Glomerular endothelial cell (primary cell): ENCODE data around the gene WDR37. TPM values are rescaled to one million over a fixed set of nuclear protein-coding genes. Genes with fewer than 3 reads are reported as not detected.
"Not testable (repeated sequence)": the region's sequence is repeated elsewhere in the genome, so short reads cannot be mapped to it uniquely, and the experiment has no call there.

Experiments used
- DNase-seq: peaks from one replicate; pipeline ENCODE4 v3.0.0-alpha.2; 2011; ENCODE audit warnings: low read depth, low spot score; ENCODE audit errors: extremely low read depth
- total RNA-seq: library from RNA; depleted of rRNA; stranded (reverse); fragments of >200 nt; gene quantifications from 2 replicates; pipeline ENCODE4 v1.2.3, GENCODE V29; 2015

The WDR37 gene
- total RNA-seq, 1 donor from 2014 or later: 18.6 TPM

DNA sequence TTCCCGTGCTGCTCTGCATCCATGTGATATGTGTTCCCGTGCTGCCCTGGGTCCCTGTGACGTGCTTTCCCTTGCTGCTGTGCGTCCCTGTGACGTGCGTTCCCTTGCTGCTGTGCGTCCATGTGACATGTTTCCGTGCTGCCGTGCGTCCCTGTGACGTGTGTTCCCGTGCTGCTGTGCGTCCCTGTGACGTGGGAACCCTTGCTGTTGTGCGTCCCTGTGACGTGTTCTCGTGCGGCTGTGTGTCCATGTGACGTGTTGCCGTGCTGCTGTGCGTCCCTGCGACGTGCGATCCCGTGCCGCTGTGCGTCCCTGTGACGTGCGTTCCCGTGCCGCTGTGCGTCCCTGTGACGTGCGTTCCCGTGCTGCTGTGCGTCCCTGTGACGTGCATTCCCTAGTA, 45.8 kb downstream of the WDR37 start:
- DNase-seq: no peak

DNA sequence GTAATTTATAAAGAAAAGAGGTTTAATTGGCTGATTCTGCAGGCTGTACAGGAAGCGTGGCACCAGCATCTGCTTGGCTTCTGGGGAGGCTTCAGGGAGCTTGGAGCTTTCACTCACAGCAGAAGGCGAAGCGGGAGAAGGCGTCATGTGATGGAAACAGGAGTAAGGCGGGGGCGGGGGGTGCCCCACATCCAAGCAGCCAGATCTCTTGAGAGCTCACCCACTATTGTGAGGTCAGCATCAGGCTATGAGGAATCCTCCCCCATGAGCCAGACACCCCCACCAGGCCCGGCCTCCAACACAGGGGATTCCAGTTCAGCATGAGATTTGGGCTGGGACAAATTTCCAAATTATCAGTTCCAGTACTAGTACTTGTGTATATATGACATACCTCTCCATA, 46.2 kb downstream of the WDR37 start:
- no peak for DNase-seq

DNA sequence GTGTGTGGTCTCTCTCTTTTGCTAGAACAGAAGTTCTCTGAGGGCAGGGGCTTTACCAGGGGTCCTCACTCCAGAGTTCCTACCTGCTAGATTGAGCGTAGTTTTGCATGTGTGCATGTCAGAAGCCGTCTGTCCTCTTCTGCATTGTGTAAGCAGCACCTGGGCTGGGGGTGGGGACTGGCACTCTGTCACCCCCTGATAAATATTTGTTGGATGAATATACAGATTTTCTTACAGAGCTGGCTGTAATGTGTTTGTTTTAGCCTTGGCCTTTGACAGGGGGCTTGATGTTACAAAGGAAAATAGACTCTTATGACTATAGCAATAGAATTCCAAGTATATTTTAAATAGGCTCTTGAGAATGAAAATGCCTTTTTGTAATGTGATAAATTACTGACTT, 46.6 kb downstream of the WDR37 start:
- DNase-seq: no peak

DNA sequence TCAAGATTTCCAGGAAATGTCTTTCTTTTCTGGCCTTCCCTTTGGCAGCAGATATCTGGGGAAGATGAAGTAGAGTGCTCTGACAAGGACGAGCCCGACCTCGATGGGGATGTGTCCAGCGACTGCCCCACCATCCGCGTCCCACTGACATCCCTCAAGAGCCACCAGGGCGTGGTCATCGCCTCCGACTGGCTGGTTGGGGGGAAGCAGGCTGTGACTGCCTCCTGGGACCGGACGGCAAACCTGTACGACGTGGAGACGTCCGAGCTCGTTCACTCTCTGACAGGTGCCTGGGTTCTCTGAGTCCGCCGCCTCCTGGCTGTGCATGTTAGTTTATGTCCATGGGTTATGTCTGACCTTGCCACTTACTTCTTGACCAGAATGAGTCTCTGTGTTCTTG, 47.4 kb downstream of the WDR37 start:
- no peak for DNase-seq

DNA sequence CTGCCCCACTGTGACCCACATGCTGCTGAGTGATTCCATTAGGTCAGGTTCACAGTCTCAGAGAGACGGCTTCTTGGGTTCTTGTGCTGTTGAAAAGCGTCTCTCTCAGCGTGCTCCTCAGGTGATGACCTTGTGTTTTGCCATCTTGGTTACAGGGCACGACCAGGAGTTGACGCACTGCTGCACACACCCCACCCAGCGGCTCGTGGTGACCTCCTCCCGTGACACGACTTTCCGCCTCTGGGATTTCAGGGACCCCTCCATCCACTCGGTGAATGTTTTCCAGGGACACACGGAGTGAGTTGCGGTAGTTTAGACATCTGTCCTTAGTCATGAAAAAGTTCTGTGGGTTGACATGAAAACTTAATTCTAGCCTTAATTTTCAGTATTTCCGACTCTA, 48.8 kb downstream of the WDR37 start:
- DNase-seq: no peak

DNA sequence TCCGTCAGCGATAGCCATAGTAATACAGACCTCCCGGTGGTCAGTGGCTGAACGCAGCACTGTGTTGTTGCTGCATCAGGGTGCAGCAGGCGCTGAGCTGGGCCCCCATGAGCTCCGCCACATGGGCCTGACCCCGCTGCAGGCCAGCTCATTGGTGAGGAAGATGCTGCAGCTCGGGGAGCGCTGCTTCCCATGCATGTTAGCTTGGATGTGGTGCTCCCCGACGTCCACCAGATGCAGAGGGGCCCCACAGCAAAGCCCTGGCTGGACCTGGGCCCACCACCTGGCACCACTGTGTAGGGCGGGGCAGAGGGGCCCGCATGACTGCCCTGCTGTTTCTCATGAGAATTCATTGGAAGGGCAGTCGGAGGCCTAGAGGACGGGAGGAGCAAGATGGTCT, 50.8 kb downstream of the WDR37 start:
- no peak for DNase-seq

DNA sequence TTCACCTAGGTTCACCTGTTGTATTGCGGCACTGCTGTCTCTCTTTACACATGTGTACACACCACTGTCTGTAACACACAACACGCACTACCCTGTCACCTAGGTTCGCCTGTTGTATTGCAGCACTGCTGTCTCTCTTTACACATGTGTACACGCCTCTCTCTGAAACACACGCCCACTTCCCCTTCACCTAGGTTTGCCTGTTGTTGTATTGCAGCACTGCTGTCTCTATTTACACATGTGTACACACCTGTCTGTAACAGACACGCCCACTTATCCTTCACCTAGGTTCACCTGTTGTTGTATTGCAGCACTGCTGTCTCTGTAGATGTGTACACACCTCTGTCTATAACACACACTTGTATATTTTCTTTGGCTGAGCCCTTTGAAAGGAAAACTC, 51.5 kb downstream of the WDR37 start:
- no peak for DNase-seq

DNA sequence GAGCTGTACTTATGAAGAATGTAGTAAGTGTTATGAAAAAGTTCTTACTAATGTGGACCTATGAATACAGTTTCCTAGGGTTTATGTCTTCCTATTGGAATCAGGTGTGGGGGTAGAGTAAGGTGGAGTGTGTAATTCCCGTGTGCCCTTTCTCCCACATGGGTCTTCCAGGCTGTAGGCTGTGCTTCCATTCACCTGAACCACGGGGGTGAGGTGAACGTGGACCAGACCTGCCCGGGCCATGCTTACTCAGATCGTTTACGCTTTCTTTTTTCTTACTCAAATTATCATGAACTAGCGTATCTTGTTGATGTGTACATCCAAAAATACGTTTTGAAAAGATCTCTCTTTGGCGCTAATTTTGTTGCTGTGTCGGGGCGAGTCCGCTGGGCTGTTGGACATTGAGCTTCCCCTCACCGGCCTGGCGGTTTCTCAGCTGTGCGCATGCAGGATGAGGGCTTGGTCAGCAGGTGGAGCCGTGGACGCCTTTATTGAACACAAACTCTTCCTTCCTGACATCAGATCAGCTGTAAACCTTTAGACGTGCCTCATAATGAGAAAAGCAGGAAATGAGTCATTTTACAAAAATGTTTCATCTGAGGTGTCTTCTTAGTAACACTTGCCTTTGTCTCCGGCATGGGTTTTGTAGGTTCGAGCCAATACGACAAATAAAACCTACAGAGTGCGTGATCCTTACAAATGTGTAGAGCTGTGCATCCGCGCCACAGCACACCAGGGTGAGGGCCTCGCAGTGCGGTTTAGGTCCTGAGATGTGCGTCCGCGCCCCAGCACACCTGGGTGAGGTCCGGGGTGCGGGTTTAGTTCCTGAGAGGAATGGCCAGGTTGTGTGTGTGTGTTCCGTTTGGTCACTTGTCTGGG, 53.8 kb downstream of the WDR37 start:
- peak; percentile 69 for DNase-seq

DNA sequence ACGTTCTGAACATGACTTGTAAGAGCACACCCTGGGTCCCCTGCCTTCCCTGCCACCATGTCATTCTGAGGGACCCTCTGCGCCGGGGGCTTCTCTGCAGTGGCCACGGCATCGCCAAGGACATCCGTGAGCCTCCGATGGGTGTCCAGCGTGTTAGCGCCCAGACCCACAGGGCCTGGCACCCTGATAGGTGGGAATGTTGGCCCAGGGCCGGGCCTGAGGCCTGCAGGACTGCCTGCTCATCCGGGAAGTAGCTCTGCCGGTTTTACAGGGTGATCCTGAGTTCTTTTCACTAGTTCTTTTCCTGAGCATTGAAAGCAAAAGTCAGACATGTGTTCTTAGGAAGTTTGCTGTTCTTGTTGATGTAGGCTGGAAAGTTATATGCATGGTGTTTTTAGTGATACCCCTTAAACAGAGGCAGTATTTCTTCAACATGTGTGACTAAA, 54.5 kb downstream of the WDR37 start:
- DNase-seq: no peak

DNA sequence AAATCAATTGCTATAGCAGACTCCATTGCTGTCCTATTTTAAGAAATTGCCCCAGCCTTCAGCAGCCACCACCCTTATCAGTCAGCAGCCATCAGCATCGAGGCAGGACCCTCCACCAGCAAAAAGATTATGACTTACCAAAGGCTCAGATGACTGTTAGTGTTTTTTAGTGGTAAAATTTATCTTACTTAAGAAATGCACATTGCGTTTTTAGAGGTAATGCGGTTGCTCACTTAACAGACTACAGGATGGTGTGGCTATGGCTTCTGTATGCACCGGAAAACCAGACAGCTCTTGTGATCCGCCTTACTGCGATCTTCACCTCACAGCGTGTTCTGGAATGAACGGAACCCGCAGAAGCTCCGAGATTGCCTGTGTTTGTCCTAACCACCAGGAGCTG, 58.1 kb downstream of the WDR37 start:
- DNase-seq: no peak

DNA sequence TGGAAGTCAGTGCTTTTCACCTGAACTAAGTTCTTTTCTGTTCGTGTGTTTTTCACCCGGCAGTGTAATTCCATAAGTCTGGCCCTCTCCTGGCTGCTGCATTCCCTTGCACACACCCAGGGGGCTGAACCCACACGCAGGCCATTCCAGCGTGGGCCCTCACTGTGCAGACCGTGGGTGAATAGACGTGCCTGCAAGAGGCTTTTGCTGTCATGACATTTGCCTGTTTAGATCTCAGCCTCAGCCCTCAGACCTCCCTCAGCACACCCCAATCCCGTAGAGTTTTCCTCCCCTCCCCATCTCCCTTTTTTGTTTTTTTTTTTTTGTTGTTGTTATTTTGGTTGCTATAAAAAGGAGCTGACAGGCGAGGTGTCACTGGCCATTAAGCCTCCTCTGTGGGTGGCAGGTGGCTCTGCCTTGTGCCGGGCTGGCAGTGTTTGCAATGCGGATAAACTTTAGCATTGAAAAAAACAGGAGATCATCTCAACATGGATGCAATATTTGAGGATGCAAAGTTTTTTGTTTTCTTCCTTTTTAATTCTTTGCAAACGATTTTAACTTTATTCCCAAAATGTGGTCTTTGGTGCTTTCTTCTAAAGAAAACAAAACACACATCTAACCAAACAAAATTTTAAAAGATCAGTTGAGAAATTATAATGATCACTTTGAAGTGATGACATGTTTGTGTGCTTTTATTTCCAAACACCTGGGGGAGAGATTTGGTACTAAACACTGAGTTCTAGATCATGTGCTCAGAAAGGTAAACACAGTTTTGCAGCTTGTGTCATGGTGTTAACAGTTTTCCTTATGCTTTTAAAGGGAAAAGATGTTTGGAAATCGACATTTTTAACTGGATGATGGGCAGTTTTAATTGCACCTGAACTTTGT, 58.8 kb downstream of the WDR37 start:
- no peak for DNase-seq

DNA sequence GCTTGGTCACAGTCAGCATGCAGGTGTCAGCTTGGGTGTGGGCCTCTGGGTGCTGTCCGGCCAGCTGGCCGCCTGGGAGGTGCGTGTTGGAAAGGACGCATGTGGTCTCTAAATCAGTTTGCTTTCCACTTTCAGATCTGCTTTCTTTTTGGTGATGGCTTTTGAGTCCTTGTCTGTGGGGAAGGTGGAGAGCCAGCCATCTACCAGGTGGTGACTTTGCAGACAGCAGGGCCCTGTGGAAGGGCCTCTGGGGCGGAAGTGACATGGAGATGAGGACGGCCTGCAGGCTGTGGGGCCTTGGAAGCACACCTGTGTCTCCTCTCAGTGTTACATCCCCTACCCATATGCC, 59.4 kb downstream of the WDR37 start:
- DNase-seq: no peak

DNA sequence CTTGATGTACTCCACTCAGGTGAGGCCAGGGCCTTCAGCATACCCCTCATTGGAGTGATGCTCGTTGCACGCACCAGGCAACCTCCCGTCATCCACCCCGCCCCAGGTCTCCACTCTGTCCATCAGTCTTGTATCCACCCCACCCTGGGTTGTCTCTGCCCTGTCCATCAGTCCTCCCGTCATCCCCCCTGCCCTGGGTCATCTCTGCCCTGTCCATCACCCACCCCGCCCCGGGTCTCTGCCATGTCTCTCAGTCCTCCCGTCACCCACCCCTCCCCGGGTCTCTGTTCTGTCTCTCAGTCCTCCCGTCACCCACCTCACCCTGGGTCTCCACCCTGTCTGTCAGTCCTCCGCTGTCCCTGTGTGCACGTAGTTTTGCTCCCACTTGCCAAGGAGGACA, 59.9 kb downstream of the WDR37 start:
- no peak for DNase-seq

DNA sequence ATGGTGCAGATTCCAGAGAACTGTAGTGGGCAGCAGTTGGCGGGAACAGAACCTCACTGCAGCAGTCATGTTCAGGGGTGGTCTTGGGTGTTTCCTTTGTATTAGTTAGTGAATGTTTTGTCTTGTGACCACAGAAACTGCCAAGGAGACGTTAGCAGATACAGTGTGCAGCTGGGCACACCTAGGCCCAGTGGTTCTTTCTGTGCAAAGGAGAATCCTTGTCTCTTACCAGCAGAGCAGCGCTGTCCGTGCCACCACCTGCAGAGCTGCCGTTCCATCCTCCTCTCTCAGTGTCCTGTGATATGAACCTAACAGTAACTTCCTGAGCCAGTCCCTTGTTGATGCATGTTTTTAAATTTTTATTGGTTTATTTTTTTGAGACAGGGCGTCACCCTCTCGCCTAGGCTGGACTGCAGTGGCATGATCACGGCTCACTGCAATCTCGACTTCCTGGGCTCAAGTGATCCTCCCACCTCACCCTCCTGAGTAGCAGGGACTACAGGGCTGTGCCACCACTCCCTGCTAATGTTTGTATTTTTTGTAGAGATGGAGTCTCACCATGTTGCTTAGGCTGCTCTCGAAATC, 60.6 kb downstream of the WDR37 start:
- no peak for DNase-seq

DNA sequence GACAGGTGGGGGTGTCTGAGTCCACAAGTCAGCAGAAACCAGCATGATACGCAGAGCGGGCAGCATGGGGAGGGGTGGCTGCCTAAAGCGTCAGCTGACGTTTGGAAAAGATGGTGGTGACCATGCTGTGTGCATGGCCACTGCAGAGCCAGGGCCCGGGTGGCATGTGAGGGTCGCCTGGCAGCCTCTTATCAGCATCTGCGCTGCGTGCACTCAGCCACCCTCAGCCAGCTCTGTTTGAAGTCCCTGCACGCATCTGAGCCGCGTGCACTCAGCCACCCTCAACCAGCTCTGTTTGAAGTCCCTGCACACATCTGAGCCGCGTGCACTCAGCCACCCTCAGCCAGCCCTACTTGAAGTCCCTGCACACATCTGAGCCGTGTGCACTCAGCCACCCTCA, 61.5 kb downstream of the WDR37 start:
- no peak for DNase-seq

DNA sequence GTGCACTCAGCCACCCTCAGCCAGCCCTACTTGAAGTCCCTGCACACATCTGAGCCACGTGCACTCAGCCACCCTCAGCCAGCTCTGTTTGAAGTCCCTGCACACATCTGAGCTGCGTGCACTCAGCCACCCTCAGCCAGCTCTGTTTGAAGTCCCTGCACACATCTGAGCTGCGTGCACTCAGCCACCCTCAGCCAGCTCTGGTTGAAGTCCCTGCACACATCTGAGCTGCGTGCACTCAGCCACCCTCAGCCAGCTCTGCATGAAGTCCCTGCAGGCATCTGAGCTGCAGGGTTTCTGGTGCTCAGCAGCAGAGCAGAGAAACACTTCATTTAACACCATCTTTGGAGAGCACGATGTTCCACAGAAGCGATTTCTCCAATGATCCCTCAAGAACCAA, 62.1 kb downstream of the WDR37 start:
- DNase-seq: not testable (repeated sequence)

DNA sequence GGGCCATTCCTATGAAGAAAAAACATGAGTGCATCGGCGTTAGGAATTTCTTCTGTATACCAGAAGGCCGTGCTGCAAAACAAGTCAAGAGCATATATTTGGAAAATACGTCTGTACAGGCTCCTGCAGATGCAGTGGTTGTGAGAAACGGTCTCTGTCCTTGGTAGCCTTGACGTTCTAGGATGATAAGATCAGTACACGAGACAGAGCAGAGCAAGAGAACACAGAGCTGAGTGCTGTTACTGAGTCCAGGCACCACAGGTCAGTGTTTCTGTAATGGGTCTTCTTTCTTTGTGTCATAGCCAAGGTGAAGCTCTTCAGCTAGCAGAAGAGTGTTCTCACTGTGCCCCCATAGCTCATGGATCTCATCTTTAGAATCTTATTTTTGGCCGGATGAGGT, 62.8 kb downstream of the WDR37 start:
- DNase-seq: no peak

DNA sequence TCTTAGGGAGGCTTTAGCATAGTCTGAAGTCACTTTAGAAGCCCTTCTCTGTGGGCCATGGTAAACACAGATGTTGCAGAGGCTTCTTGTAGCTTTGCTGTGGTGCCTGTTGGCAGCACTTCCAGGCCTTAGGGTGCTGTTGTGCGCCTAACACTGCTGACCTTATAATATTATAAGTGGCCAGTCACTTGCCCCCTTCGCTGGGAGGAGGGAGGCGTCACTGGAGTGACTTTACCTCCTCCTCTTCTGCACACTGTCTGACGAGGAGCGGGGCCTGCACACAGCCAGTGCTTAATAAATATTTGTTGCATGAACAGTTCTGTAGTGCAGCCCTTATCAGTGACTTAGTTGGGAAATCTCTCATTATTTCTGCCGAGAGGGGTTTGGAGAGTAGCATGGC, 63.3 kb downstream of the WDR37 start:
- no peak for DNase-seq

DNA sequence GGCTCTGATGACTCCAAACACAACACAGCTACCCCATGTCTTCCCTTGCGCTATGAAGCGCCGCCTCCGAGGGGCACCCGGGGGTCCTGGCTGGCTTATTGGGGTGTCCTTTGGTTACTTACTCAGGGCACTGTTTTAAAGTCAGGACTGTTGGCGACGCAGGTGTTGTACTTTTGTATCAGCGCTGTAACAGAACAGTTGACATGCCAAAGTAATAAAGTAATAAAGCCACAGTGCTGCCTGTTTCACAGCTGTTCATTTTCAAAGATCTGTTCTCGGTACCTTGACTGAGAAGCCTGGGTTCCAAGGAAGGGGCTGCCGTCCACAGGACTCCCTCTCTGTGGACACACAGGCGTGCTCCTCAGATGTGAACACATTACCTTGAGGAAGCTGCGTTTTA, 64.1 kb downstream of the WDR37 start:
- DNase-seq: no peak

DNA sequence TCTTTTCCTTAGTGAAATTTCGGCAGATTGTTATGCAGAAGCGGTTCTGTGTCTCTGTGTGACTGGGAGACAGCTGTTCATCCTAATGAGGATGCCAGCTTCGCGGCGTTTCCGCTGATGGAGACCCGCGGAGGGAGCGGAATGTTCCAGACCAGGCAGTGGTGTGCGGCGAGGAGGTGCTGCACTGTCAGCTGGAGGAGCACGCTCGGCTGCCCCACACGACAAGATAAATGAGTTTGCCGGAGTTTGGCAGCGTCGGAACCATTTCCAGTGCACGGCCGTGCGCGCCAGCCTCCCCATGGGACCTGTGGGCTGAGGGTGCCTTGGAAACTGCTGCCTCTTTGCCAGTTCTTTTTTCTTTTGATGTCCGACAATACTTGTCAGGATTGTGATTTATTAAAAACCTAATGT, 64.6 kb downstream of the WDR37 start:
- no peak for DNase-seq

DNA sequence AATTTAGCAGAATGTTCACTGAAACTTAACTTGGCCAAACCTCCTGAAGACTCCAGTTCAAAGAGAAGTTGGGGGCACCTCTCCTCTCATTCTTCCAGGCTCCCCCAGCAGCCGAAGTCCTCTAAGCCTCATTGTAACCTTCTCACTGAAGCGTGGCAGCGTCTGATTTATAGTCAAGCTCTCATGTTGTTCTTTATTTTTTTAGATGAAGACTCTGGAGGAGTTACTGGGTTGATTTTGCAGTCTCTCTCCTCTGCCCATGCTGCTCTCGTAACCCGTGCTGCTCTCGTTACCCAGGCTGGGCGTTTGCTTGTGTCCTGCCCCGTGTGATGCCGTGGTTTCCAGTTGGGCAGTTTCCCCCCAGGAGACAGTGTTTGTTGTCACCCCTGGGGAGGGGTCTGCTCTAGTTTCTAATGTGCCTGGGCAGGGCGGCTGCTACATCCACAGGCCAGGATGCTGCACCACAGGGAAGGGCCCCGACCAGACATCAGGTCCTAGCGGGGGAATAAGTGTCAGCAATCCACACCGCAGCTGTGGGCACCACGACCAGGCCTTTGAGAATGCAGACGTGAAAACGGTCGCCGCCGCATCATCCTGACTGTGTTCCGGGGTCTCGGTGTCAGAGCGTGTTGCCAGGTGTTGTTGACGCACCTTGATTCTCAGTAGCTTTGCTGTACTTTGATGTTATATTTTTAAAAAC, 65.2 kb downstream of the WDR37 start:
- DNase-seq: no peak
